ENCODE data around the gene CHRM4. TPM values are rescaled to one million over a fixed set of nuclear protein-coding genes. Genes with fewer than 3 reads are reported as not detected.

CHRM4 gene
- total and polyA plus RNA-seq, 2 of the 13 experiments (the other 11 are each of a cell fraction or from before 2014, with no cell fraction given), result 0.13 to 0.21 TPM

DNA sequence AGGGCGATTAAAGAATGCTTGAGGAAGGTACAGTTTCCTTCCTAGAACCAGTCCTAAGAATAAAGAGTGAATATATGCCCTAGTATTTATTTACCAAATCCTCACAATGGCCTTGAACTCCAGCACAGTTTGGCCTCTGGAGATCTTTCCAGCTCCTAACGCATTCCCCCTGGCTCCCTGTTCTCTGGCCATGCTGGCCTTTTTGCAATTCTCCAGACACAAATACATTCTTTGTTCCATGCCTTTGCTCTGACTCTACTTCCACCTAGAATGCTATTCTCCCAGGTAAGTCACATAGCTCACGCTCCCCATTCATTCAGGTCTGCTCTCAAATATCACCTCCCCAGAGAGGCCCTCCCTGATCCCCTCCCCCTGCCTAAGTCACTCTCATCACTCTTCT lies 48.1 kb downstream of the CHRM4 start:
- Histone ChIP-seq H3K79me2 (ENCODE audit: insufficient read depth, low read length) (peaks cover 8% of the 10 kb centered on the region), H3K27me3 (ENCODE audit: control insufficient read depth in 1 of 2, insufficient read depth in 2 of 2, low read length in 2 of 2) (peaks cover 2 to 37% of the 10 kb centered on the region in 2 experiments; a peak in 4 of 5 replicates), H3K9me3 (ENCODE audit: low read length) (no peaks in the 10 kb centered on the region), H3K36me3 (replicated peaks in 1 of 2; ENCODE audit: control insufficient read depth in 1 of 2, insufficient read depth in 2 of 2, low read length in 2 of 2) (no peaks in the 10 kb centered on the region), H3K27ac (ENCODE audit: extremely low read length, insufficient read depth, low read length) (no peak overlapping the region), H4K20me1 (ENCODE audit: insufficient read depth, low read length) (no peaks in the 10 kb centered on the region), H3K4me1 (ENCODE audit: insufficient read depth, low read length) (peaks cover 53% of the 10 kb centered on the region), H3K4me2 (ENCODE audit: low read depth, low read length) (peak overlapping the region; percentile 47), H2AFZ (ENCODE audit: low read length) (no peak overlapping the region), H3K4me3 (replicated peaks in 1 of 3; ENCODE audit: insufficient read depth in 1 of 3, low read depth in 2 of 3, low read length in 3 of 3) (0 out of 6 replicates have a peak overlapping the region, but pooled peaks of 1 of the 3 experiments have one; percentile 17), H3K9ac (ENCODE audit: insufficient read depth, low read depth, low read length) (no peak overlapping the region)
- intact Hi-C loops (cut with micrococcal nuclease; ENCODE audit: unreplicated experiment) (no loop called here), in situ Hi-C loops (cut with HindIII; ENCODE audit: extremely low pct_ligation_motif_present, low pct_unique_long_range_greater_than_20kb) (no loop called here)
- BruUV-seq (replicated peaks), result no TSS peak
- 3% methylated on average over 3 of the region's 3 CpGs for WGBS (ENCODE audit: low lambda C conversion rate)
- ATAC-seq (no peak), FAIRE-seq (peak; percentile 12), DNase-seq (ENCODE audit: low spot score) (peak; percentile 50)
- ChIA-PET POLR2A (interaction anchor here (0.9 to 1.6 kb wide), 2 partner anchors 100 to 422 kb away, joined by 3 to 8 read pairs; no protein-coding TSS in a partner anchor), CTCF (ENCODE audit: low intra/inter-chr PET ratio, low total read pairs) (no interaction called here)
- TF ChIP-seq NR2F6 (IDR thresholded peaks at IDR 0.05) (0 out of 2 replicates have a peak, but pooled peaks have one; percentile 32), NR2F6 (CRISPR knock-in tag; IDR thresholded peaks at IDR 0.05) (0 out of 2 replicates have a peak, but pooled peaks have one; percentile 21), RARA (CRISPR knock-in tag; IDR thresholded peaks at IDR 0.05) (peak; percentile 25; the same call in 1 of the 2 replicates), MAF1 (CRISPR knock-in tag; IDR thresholded peaks at IDR 0.05; ENCODE audit: borderline replicate concordance) (no peak), GFI1 (CRISPR knock-in tag; IDR thresholded peaks at IDR 0.05; ENCODE audit: borderline replicate concordance) (0 out of 2 replicates have a peak, but pooled peaks have one; percentile 30), MAFF (IDR thresholded peaks at IDR 0.05; ENCODE audit: low read depth, low read length) (no peak), PPARG (CRISPR knock-in tag; conservative IDR thresholded peaks at IDR 0.05) (peak; percentile 77), ZNF335 (CRISPR knock-in tag; IDR thresholded peaks at IDR 0.05) (0 out of 2 replicates have a peak, but pooled peaks have one; percentile 54), SMAD9 (CRISPR knock-in tag; IDR thresholded peaks at IDR 0.05) (no peak), KLF6 (CRISPR knock-in tag; IDR thresholded peaks at IDR 0.05) (no peak), SOX6 (IDR thresholded peaks at IDR 0.05) (no peak), SOX6 (CRISPR knock-in tag; IDR thresholded peaks at IDR 0.05) (peak; percentile 20; the same call in 1 of the 2 replicates), KAT2B (IDR thresholded peaks at IDR 0.05; ENCODE audit: borderline replicate concordance, low read depth, low read length) (no peak)
- TF ChIP-seq, protein P1, sequence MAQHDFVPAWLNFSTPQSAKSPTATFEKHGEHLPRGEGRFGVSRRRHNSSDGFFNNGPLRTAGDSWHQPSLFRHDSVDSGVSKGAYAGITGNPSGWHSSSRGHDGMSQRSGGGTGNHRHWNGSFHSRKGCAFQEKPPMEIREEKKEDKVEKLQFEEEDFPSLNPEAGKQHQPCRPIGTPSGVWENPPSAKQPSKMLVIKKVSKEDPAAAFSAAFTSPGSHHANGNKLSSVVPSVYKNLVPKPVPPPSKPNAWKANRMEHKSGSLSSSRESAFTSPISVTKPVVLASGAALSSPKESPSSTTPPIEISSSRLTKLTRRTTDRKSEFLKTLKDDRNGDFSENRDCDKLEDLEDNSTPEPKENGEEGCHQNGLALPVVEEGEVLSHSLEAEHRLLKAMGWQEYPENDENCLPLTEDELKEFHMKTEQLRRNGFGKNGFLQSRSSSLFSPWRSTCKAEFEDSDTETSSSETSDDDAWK (CRISPR knock-in tag; IDR thresholded peaks at IDR 0.05), result no peak
- TF ChIP-seq, protein P2, sequence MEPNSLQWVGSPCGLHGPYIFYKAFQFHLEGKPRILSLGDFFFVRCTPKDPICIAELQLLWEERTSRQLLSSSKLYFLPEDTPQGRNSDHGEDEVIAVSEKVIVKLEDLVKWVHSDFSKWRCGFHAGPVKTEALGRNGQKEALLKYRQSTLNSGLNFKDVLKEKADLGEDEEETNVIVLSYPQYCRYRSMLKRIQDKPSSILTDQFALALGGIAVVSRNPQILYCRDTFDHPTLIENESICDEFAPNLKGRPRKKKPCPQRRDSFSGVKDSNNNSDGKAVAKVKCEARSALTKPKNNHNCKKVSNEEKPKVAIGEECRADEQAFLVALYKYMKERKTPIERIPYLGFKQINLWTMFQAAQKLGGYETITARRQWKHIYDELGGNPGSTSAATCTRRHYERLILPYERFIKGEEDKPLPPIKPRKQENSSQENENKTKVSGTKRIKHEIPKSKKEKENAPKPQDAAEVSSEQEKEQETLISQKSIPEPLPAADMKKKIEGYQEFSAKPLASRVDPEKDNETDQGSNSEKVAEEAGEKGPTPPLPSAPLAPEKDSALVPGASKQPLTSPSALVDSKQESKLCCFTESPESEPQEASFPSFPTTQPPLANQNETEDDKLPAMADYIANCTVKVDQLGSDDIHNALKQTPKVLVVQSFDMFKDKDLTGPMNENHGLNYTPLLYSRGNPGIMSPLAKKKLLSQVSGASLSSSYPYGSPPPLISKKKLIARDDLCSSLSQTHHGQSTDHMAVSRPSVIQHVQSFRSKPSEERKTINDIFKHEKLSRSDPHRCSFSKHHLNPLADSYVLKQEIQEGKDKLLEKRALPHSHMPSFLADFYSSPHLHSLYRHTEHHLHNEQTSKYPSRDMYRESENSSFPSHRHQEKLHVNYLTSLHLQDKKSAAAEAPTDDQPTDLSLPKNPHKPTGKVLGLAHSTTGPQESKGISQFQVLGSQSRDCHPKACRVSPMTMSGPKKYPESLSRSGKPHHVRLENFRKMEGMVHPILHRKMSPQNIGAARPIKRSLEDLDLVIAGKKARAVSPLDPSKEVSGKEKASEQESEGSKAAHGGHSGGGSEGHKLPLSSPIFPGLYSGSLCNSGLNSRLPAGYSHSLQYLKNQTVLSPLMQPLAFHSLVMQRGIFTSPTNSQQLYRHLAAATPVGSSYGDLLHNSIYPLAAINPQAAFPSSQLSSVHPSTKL (CRISPR knock-in tag; IDR thresholded peaks at IDR 0.05), result 0 out of 2 replicates have a peak, but pooled peaks have one; percentile 33
- TF ChIP-seq, protein P3, sequence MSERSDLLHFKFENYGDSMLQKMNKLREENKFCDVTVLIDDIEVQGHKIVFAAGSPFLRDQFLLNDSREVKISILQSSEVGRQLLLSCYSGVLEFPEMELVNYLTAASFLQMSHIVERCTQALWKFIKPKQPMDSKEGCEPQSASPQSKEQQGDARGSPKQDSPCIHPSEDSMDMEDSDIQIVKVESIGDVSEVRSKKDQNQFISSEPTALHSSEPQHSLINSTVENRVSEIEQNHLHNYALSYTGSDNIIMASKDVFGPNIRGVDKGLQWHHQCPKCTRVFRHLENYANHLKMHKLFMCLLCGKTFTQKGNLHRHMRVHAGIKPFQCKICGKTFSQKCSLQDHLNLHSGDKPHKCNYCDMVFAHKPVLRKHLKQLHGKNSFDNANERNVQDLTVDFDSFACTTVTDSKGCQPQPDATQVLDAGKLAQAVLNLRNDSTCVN (CRISPR knock-in tag; IDR thresholded peaks at IDR 0.05; ENCODE audit: borderline replicate concordance), result no peak
